Panc1 (cell line): ENCODE results near the gene MPP2.

ENCODE experiments used
- CTCF ChIP-seq: fragments of 450-650 bp; IDR thresholded peaks from 2 replicates; pipeline ENCODE4 v1.5.1; 2017; ENCODE audit warnings: mild to moderate bottlenecking
- SIN3A ChIP-seq: IDR thresholded peaks from 2 replicates; pipeline ENCODE4 v1.6.1; 2012; ENCODE audit warnings: low read depth, mild to moderate bottlenecking, low read length, moderate library complexity, borderline replicate concordance; ENCODE audit not compliant: insufficient read depth

GRCh38 chr17:43892647-43892952 is 14.7 kb downstream of the MPP2 start:
- TF ChIP-seq CTCF (no peak), SIN3A (no peak)
